ENCODE results near the gene MRPL48. TPM values are rescaled to one million over a fixed set of nuclear protein-coding genes. Genes with fewer than 3 reads are reported as not detected.

The MRPL48 gene
- polyA plus RNA-seq, 2 of the 4 experiments (the other 2 are of a cell fraction): 57.2 to 103 TPM

DNA sequence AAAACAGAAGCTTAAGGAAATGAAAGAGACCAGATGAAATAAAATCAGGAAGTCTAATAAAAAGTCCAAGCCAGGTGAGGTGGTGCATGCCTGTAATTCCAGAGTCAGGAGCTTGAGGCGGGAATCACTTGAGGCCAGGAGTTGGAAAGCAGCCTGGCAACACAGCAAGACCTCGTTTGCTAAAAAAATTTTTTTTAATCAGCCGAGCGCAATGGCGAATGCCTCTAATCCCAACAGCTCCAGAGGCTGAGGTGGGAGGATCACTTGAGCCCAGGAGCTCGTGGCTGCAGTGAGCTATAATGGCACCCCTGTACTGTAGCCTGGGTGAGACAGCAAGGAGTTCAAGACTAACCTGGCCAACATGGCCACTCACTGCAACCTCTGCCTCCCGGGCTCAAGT lies 34.8 kb upstream of the MRPL48 start:
- H3K4me2 ChIP-seq: no peak overlapping the region
- ATAC-seq (no peak), DNase-seq (ENCODE audit: low read depth in 1 of 2, low spot score in 1 of 2) (no peak), FAIRE-seq (no peak)
- TF ChIP-seq ZC3H11A (IDR thresholded peaks at IDR 0.05): no peak
- no peak for TF ChIP-seq NPAS2 (CRISPR knock-in tag; IDR thresholded peaks at IDR 0.05; ENCODE audit: borderline replicate concordance)
- TF ChIP-seq RAD21 (conservative IDR thresholded peaks at IDR 0.05 in 1 of 2, IDR thresholded peaks at IDR 0.05 in 1 of 2): no peak
- no peak for TF ChIP-seq GATA3 (IDR thresholded peaks at IDR 0.05; ENCODE audit: borderline replicate concordance)
- TF ChIP-seq, protein P1, sequence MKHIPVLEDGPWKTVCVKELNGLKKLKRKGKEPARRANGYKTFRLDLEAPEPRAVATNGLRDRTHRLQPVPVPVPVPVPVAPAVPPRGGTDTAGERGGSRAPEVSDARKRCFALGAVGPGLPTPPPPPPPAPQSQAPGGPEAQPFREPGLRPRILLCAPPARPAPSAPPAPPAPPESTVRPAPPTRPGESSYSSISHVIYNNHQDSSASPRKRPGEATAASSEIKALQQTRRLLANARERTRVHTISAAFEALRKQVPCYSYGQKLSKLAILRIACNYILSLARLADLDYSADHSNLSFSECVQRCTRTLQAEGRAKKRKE (CRISPR knock-in tag; IDR thresholded peaks at IDR 0.05; ENCODE audit: low read depth): no peak
- TF ChIP-seq SMC3 (IDR thresholded peaks at IDR 0.05): no peak
- no peak for TF ChIP-seq TP53 (CRISPR knock-in tag; IDR thresholded peaks at IDR 0.05)
- TF ChIP-seq, protein P2, sequence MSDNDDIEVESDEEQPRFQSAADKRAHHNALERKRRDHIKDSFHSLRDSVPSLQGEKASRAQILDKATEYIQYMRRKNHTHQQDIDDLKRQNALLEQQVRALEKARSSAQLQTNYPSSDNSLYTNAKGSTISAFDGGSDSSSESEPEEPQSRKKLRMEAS (IDR thresholded peaks at IDR 0.05): no peak
- TF ChIP-seq NFE2L2 (conservative IDR thresholded peaks at IDR 0.05; ENCODE audit: low read length): no peak
- TF ChIP-seq RCOR1 (IDR thresholded peaks at IDR 0.05; ENCODE audit: low read depth, low read length): no peak
- TF ChIP-seq EP300 (IDR thresholded peaks at IDR 0.05): no peak
- no peak for TF ChIP-seq RARB (CRISPR knock-in tag; IDR thresholded peaks at IDR 0.05)
- TF ChIP-seq, protein P3, sequence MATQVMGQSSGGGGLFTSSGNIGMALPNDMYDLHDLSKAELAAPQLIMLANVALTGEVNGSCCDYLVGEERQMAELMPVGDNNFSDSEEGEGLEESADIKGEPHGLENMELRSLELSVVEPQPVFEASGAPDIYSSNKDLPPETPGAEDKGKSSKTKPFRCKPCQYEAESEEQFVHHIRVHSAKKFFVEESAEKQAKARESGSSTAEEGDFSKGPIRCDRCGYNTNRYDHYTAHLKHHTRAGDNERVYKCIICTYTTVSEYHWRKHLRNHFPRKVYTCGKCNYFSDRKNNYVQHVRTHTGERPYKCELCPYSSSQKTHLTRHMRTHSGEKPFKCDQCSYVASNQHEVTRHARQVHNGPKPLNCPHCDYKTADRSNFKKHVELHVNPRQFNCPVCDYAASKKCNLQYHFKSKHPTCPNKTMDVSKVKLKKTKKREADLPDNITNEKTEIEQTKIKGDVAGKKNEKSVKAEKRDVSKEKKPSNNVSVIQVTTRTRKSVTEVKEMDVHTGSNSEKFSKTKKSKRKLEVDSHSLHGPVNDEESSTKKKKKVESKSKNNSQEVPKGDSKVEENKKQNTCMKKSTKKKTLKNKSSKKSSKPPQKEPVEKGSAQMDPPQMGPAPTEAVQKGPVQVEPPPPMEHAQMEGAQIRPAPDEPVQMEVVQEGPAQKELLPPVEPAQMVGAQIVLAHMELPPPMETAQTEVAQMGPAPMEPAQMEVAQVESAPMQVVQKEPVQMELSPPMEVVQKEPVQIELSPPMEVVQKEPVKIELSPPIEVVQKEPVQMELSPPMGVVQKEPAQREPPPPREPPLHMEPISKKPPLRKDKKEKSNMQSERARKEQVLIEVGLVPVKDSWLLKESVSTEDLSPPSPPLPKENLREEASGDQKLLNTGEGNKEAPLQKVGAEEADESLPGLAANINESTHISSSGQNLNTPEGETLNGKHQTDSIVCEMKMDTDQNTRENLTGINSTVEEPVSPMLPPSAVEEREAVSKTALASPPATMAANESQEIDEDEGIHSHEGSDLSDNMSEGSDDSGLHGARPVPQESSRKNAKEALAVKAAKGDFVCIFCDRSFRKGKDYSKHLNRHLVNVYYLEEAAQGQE (IDR thresholded peaks at IDR 0.05): no peak
- TF ChIP-seq ESRRA (IDR thresholded peaks at IDR 0.05; ENCODE audit: borderline replicate concordance, low read length): no peak
- no peak for TF ChIP-seq RFX5 (IDR thresholded peaks at IDR 0.05)
- TF ChIP-seq CBX2 (IDR thresholded peaks at IDR 0.05; ENCODE audit: borderline replicate concordance, low read depth): no peak
- TF ChIP-seq MYC (IDR thresholded peaks at IDR 0.05; ENCODE audit: borderline replicate concordance, low read length): no peak
- TF ChIP-seq HOXB13 (CRISPR knock-in tag; IDR thresholded peaks at IDR 0.05; ENCODE audit: low read depth): no peak
- TF ChIP-seq, protein P4, sequence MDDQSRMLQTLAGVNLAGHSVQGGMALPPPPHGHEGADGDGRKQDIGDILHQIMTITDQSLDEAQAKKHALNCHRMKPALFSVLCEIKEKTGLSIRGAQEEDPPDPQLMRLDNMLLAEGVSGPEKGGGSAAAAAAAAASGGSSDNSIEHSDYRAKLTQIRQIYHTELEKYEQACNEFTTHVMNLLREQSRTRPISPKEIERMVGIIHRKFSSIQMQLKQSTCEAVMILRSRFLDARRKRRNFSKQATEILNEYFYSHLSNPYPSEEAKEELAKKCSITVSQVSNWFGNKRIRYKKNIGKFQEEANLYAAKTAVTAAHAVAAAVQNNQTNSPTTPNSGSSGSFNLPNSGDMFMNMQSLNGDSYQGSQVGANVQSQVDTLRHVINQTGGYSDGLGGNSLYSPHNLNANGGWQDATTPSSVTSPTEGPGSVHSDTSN (IDR thresholded peaks at IDR 0.05): no peak
- TF ChIP-seq ZFP36 (IDR thresholded peaks at IDR 0.05; ENCODE audit: borderline replicate concordance, partially characterized antibody): no peak
- no peaks in the 10 kb centered on the region for H3K9me3 ChIP-seq
- H3K4me1 ChIP-seq: peaks cover 18% of the 10 kb centered on the region; the same call in 2 of the 3 replicates
- CTCF ChIA-PET: no interaction called here
- POLR2A ChIA-PET: no interaction called here
- 89% methylated on average over 7 of the region's 7 CpGs for WGBS (ENCODE audit: missing lambda C conversion rate)
- no peak overlapping the region for H3K27ac ChIP-seq
- H3K4me3 ChIP-seq: no peak overlapping the region

DNA sequence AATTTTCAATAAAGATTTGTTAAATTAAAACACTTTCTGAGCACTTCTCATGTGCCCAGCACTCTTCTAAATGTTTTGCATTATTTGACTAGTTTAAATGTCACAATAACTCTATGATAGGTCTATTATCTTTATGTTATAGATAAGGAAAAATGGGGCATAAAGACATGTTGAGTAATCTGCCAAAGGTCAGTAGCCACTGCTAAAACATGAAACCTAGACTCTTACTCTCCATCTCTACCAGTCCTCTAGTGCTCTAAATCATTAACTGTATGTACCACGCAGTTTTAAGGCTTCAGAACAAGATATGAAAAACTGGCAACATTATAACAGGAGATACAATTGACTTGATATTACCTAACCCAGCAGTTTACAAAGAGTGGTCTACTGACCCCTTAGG lies 33.7 kb upstream of the MRPL48 start:
- no peak overlapping the region for H3K27ac ChIP-seq
- POLR2A ChIA-PET: no interaction called here
- H3K4me2 ChIP-seq: no peak overlapping the region
- no peaks in the 10 kb centered on the region for H3K9me3 ChIP-seq
- no peak overlapping the region for H3K4me3 ChIP-seq
- WGBS (ENCODE audit: missing lambda C conversion rate): 93% methylated on average over 1 of the region's 1 CpG
- FAIRE-seq (no peak), ATAC-seq (no peak), DNase-seq (ENCODE audit: low read depth in 1 of 2, low spot score in 1 of 2) (no peak)
- peaks cover 25% of the 10 kb centered on the region; the same call in 2 of the 3 replicates for H3K4me1 ChIP-seq
- TF ChIP-seq, protein P5, sequence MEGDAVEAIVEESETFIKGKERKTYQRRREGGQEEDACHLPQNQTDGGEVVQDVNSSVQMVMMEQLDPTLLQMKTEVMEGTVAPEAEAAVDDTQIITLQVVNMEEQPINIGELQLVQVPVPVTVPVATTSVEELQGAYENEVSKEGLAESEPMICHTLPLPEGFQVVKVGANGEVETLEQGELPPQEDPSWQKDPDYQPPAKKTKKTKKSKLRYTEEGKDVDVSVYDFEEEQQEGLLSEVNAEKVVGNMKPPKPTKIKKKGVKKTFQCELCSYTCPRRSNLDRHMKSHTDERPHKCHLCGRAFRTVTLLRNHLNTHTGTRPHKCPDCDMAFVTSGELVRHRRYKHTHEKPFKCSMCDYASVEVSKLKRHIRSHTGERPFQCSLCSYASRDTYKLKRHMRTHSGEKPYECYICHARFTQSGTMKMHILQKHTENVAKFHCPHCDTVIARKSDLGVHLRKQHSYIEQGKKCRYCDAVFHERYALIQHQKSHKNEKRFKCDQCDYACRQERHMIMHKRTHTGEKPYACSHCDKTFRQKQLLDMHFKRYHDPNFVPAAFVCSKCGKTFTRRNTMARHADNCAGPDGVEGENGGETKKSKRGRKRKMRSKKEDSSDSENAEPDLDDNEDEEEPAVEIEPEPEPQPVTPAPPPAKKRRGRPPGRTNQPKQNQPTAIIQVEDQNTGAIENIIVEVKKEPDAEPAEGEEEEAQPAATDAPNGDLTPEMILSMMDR (IDR thresholded peaks at IDR 0.05): no peak
- TF ChIP-seq TP53 (CRISPR knock-in tag; IDR thresholded peaks at IDR 0.05): no peak
- TF ChIP-seq NPAS2 (CRISPR knock-in tag; IDR thresholded peaks at IDR 0.05; ENCODE audit: borderline replicate concordance): no peak
- TF ChIP-seq, protein P6, sequence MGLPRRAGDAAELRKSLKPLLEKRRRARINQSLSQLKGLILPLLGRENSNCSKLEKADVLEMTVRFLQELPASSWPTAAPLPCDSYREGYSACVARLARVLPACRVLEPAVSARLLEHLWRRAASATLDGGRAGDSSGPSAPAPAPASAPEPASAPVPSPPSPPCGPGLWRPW (IDR thresholded peaks at IDR 0.05): no peak
- no peak for TF ChIP-seq GATA3 (IDR thresholded peaks at IDR 0.05; ENCODE audit: borderline replicate concordance)
- no peak for TF ChIP-seq KDM1A (IDR thresholded peaks at IDR 0.05; ENCODE audit: low read depth)
- TF ChIP-seq KDM5A (IDR thresholded peaks at IDR 0.05): no peak
- no peak for TF ChIP-seq HEYL (CRISPR knock-in tag; IDR thresholded peaks at IDR 0.05)
- TF ChIP-seq FOSL2 (IDR thresholded peaks at IDR 0.05): no peak
- TF ChIP-seq FOSL2 (CRISPR knock-in tag; IDR thresholded peaks at IDR 0.05): no peak
- TF ChIP-seq EP300 (IDR thresholded peaks at IDR 0.05): no peak
- no peak for TF ChIP-seq SREBF2 (IDR thresholded peaks at IDR 0.05)
- no peak for TF ChIP-seq RAD21 (conservative IDR thresholded peaks at IDR 0.05 in 1 of 2, IDR thresholded peaks at IDR 0.05 in 1 of 2)
- no peak for TF ChIP-seq CBX2 (IDR thresholded peaks at IDR 0.05; ENCODE audit: borderline replicate concordance, low read depth)
- TF ChIP-seq RNF2 (IDR thresholded peaks at IDR 0.05; ENCODE audit: borderline replicate concordance, low read depth): no peak
- no peak for TF ChIP-seq JUN (IDR thresholded peaks at IDR 0.05)
- CTCF ChIA-PET: no interaction called here

Data from A549 (cell line).